Prostate gland (tissue), 2 donors: Measurements from ENCODE around the gene PDE11A. TPM values are rescaled to one million over a fixed set of nuclear protein-coding genes. Genes with fewer than 3 reads are reported as not detected.
A peak's percentile ranks its signal among the peaks of the same experiment; 100 is the strongest.

Experiments used
- DNase-seq: peaks from one replicate; pipeline ENCODE4 v3.0.0-alpha.2; 2019; ENCODE audit warnings: low spot score
- H3K27ac ChIP-seq, 2 donors: fragments of 200-600 bp; sonication (generic); 2 replicates each; pipeline ENCODE4 v1.5.1; 2017 to 2019
- H3K27me3 ChIP-seq: fragments of 200-600 bp; sonication (generic); replicated peaks from 2 replicates; pipeline ENCODE4 v1.5.1; 2019; ENCODE audit not compliant: insufficient read depth
- H3K36me3 ChIP-seq, 2 donors: fragments of 200-600 bp; sonication (generic); 1 replicate in 1 of 2; 2 replicates in 1 of 2; pipeline versions ENCODE4 v1.5.1 to v1.8.1; 2017 to 2019
- H3K4me1 ChIP-seq: fragments of 200-600 bp; sonication (generic); replicated peaks from 2 replicates; pipeline ENCODE4 v1.5.1; 2019
- H3K4me3 ChIP-seq, 2 donors: fragments of 200-600 bp; sonication (generic); 2 replicates each; pipeline ENCODE4 v1.5.1; 2017 to 2019
- H3K9me3 ChIP-seq: fragments of 200-600 bp; sonication (generic); 2 replicates; pipeline ENCODE4 v1.5.1; 2017
- POLR2A ChIP-seq: fragments of 450-650 bp; IDR thresholded peaks from one replicate; pipeline ENCODE4 v1.6.1; 2016; ENCODE audit warnings: antibody characterized with exemption, mild to moderate bottlenecking
- POLR2AphosphoS5 ChIP-seq: sonication (generic); formaldehyde crosslinking; IDR thresholded peaks from one replicate; pipeline ENCODE4 v1.6.1; 2017; ENCODE audit warnings: antibody characterized with exemption
- WGBS: methylation state at CpG from one replicate; pipeline ENCODE4 v1.1.5; 2018; 5-methylcytosine and 5-hydroxymethylcytosine counted together
- intact Hi-C: fragments of 100-400 bp; cut with DNase I; formaldehyde crosslinking; loops from one replicate; pipeline ENCODE4 v1.14.2; 2022
- total RNA-seq, 2 donors: library from RNA; depleted of rRNA; stranded (reverse); fragments of >200 nt; gene quantifications; one replicate each; pipeline ENCODE4 v1.1.0, GENCODE V29; 2016
- TF ChIP-seq, protein P1 (sequence below), 4 experiments: fragments of 200-600 bp in 2 of 4; fragments of 450-650 bp in 2 of 4; sonication (generic) in 2 of 4; IDR thresholded peaks; 1 replicate in 3 of 4; 2 replicates in 1 of 4; pipeline ENCODE4 v1.5.1; 2016 to 2019; ENCODE audit warnings: antibody characterized with exemption in 4 of 4, mild to moderate bottlenecking in 2 of 4, moderate library complexity in 2 of 4

PDE11A gene
- 10 to 100 TPM; 14.9 to 26.6 TPM for total RNA-seq

DNA sequence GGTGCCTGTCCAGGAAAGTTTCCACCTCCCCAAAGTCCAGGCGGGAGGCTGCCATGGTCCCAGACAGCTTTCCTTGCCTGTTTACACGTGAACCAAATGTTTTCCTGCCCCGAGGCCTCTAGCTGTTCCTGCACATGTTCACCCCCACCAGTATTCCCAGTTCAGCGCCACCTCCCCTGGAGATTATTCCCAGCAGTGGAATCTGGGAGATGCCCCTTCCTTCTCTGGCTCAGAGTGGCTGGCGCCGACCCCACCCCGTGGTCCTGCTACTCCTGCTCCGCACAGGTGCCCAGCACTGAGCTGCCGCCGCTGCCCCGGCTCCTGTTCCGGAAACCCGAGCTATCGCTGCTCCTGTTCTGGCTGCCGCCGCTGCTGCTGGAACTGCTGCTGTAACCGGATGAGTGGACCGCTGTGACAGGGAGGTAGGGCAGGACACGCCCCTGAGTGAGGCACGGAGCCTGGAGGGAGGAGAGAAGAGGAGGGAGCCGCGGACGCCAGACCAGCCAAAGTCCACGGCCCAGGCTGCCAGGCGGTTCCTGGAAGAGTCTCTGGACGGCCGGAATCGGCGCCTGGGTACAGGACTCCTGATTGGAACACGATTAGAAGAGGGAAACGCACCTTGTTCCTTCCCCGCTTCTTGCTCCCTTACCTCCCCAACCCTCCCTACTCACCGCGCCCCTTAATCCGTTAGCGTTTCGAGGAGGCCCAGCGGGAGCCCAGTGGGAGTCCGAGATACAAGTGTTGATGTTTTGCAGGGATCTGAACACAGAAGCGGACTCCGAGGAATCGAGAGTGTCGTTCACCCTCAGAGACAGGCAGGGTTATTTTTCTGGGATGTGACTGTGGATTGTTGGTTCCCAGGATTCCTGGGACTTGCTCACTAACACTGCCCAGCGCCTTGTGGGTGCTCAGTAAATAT lies at the start of gene PDE11A:
Gene PDE11A (minus strand): TSS at position 395 of the 919 bp plus-strand sequence. CDS start 340 bp downstream, at position 55.
- intact Hi-C loops = loop anchor here (10.0 kb wide), 1 partner anchor 278 kb away; no protein-coding TSS in a partner anchor
- Histone ChIP-seq H3K27me3 (no peaks in the 10 kb centered on the region), H3K27ac (peak within 1 kb of the TSS; percentile 64 to 73), H3K4me1 (no peaks in the 10 kb centered on the region), H3K9me3 (no peaks in the 10 kb centered on the region), H3K4me3 (peak within 1 kb of the TSS; percentile 24 to 43), H3K36me3 (no peaks in the 10 kb centered on the region)
- peak; percentile 92 for DNase-seq
- TF ChIP-seq, protein P1, sequence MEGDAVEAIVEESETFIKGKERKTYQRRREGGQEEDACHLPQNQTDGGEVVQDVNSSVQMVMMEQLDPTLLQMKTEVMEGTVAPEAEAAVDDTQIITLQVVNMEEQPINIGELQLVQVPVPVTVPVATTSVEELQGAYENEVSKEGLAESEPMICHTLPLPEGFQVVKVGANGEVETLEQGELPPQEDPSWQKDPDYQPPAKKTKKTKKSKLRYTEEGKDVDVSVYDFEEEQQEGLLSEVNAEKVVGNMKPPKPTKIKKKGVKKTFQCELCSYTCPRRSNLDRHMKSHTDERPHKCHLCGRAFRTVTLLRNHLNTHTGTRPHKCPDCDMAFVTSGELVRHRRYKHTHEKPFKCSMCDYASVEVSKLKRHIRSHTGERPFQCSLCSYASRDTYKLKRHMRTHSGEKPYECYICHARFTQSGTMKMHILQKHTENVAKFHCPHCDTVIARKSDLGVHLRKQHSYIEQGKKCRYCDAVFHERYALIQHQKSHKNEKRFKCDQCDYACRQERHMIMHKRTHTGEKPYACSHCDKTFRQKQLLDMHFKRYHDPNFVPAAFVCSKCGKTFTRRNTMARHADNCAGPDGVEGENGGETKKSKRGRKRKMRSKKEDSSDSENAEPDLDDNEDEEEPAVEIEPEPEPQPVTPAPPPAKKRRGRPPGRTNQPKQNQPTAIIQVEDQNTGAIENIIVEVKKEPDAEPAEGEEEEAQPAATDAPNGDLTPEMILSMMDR (IDR thresholded peaks at IDR 0.05) = no peak
- TF ChIP-seq POLR2AphosphoS5 (peak; percentile 70), POLR2A (peak; percentile 54)
- WGBS = 2% methylated on average over 44 of the region's 44 CpGs

GRCh38 chr2:178119179-178119922 lies 46.8 kb upstream of the PDE11A start:
- H3K4me1 ChIP-seq = no peaks in the 10 kb centered on the region
- H3K36me3 ChIP-seq = peaks cover 0 to 5% of the 10 kb centered on the region in 2 donors
- TF ChIP-seq, protein P1 (IDR thresholded peaks at IDR 0.05) = no peak
- no peak for TF ChIP-seq POLR2AphosphoS5
- intact Hi-C loops = no loop called here
- DNase-seq = no peak
- no peaks in the 10 kb centered on the region for H3K9me3 ChIP-seq
- H3K27me3 ChIP-seq = no peaks in the 10 kb centered on the region
- WGBS = 79% methylated on average over 3 of the region's 3 CpGs
- H3K27ac ChIP-seq = no peak overlapping the region
- H3K4me3 ChIP-seq = no peak overlapping the region

DNA sequence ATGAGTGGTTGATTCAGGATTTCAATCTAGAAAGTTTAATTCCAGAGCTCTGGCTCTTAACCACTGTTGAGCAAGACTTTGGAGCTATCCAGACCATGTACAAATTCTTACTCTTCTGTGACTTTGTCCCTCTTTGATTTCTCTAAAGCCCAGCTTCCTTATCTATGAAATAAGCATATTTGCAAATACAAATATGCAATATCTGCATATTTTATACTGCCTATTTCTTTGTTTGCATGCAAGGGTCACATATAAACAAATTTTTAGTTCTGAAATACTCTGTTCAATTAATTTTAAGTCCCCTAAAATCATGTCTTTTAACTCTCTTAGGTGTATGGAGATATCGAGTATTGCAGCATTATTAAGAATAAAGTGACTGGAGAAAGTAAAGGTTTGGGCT lies 45.1 kb upstream of the PDE11A start:
- no peak for DNase-seq
- H3K36me3 ChIP-seq = peaks cover 0 to 5% of the 10 kb centered on the region in 2 donors
- 96% methylated on average over 1 of the region's 1 CpG for WGBS
- no peaks in the 10 kb centered on the region for H3K4me1 ChIP-seq
- no peaks in the 10 kb centered on the region for H3K9me3 ChIP-seq
- no peak overlapping the region for H3K27ac ChIP-seq
- no peak overlapping the region for H3K4me3 ChIP-seq
- intact Hi-C loops = no loop called here
- no peaks in the 10 kb centered on the region for H3K27me3 ChIP-seq
- TF ChIP-seq POLR2AphosphoS5 = no peak
- TF ChIP-seq POLR2A = no peak
- TF ChIP-seq, protein P1 (IDR thresholded peaks at IDR 0.05) = no peak

DNA sequence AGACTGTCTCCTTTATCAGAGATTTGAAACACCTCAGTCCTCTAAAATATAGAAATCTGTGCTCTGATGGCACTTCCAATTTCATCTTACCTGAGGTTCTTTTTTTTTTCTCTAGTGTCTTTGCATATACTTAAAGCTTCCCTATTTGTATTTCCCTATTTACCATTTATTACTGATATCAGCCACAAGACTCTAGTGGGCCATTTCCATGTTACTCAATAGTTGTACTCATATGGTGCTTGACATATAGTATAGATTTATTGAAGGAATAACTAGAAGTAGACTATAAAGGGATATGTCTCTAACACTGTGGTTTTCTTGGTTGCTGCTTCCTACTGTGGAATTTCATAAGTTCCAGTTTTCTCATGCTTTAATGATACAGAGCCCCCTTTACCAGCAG lies 42.7 kb upstream of the PDE11A start:
- no peak for TF ChIP-seq POLR2A
- TF ChIP-seq, protein P1 (IDR thresholded peaks at IDR 0.05) = no peak
- no peak for TF ChIP-seq POLR2AphosphoS5
- Histone ChIP-seq H3K4me3 (no peak overlapping the region), H3K27ac (no peak overlapping the region), H3K9me3 (no peaks in the 10 kb centered on the region), H3K27me3 (no peaks in the 10 kb centered on the region), H3K36me3 (no peaks in the 10 kb centered on the region), H3K4me1 (no peaks in the 10 kb centered on the region)
- intact Hi-C loops = no loop called here
- DNase-seq = no peak
